ENCODE results near the gene PRSS1.

GRCh38 chr7:142802301-142802700 is 53.0 kb downstream of the PRSS1 start:
- TF ChIP-seq POLR2A (IDR thresholded peaks at IDR 0.05) (no peak), CTCF (IDR thresholded peaks at IDR 0.05) (no peak)

Measured in uterus (tissue), 2 donors.